Astrocyte of the spinal cord (primary cell): Measurements from ENCODE around the gene KIF18A.
"Not testable (repeated sequence)": the region's sequence is repeated elsewhere in the genome, so short reads cannot be mapped to it uniquely, and the experiment has no call there.

Source experiments
- DNase-seq: peaks from one replicate; pipeline ENCODE4 v3.0.0; 2011; ENCODE audit warnings: low read depth, low spot score
- H3K4me3 ChIP-seq: 2 replicates; pipeline ENCODE4 v1.5.1; 2011; ENCODE audit warnings: low read depth, mild to moderate bottlenecking, low read length, moderate library complexity
- in situ Hi-C: cut with HindIII; loops from 2 replicates; pipeline ENCODE4 v1.10.0; 2017; ENCODE audit warnings: low sequenced_read_pairs
- TF ChIP-seq, protein P1 (sequence below): IDR thresholded peaks from 2 replicates; pipeline ENCODE4 v1.5.1; 2012; ENCODE audit warnings: low read depth, mild to moderate bottlenecking, low read length, inconsistent platforms

The KIF18A gene

DNA sequence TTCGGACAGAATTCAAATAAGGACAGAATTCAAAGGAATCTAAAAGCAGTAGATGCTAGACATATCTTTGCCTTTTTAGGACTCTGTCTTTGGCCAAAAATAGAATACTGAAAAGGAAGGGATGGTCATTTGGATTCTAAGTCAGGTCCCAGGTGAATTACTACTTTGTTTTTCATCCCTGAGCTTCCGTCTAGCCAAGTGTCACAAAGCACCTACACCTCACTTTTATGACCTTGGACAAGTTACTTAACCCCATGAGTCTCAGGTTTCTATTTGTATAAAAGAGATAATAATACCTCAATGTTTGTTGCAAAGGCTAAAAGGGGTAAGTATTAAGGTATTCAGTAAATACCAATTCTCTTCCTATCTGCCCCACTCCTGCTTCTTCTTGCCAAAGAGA lies 7.3 kb downstream of the KIF18A start:
- DNase-seq: no peak
- no peak overlapping the region for H3K4me3 ChIP-seq
- in situ Hi-C loops: no loop called here
- TF ChIP-seq, protein P1, sequence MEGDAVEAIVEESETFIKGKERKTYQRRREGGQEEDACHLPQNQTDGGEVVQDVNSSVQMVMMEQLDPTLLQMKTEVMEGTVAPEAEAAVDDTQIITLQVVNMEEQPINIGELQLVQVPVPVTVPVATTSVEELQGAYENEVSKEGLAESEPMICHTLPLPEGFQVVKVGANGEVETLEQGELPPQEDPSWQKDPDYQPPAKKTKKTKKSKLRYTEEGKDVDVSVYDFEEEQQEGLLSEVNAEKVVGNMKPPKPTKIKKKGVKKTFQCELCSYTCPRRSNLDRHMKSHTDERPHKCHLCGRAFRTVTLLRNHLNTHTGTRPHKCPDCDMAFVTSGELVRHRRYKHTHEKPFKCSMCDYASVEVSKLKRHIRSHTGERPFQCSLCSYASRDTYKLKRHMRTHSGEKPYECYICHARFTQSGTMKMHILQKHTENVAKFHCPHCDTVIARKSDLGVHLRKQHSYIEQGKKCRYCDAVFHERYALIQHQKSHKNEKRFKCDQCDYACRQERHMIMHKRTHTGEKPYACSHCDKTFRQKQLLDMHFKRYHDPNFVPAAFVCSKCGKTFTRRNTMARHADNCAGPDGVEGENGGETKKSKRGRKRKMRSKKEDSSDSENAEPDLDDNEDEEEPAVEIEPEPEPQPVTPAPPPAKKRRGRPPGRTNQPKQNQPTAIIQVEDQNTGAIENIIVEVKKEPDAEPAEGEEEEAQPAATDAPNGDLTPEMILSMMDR: no peak

DNA sequence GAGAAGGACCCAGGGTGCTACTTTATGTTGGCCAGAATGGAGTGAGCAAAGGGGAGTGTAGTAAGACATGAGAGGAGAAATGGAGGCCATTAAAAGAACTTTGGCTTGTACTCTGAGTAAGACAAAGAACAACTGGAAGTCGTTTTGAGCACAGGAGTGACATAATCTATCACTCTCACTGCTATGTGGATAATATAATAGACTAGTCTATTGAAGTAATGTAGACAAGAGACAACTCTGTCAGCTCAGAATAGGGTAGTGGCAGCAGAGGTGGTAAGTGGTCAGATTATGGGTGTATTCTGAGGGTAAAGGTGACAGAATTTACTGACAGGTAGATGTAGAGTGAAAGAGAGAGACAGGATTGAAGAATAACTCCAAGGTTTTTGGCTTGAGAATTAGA lies 8.2 kb downstream of the KIF18A start:
- no peak for DNase-seq
- TF ChIP-seq, protein P1: no peak
- H3K4me3 ChIP-seq: no peak overlapping the region
- in situ Hi-C loops: no loop called here

DNA sequence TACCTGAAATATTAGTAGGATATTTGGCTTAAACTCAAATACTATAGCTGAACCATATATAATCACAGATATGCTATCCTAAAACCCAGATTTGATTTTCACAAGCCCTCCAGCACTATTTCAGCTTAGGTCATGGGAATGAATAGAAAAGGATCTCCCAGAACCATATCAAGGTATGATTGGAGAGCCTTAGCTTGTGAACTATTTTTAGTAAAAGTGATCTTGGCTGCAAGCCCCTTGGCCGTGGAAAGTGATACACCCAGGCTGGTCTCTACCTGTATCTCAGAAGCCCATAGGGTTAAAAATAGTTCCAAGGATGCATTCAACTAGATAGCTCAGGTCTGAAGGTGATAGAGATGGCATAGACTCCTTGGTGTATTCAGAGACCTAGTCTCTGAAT lies 9.7 kb downstream of the KIF18A start:
- in situ Hi-C loops: no loop called here
- no peak overlapping the region for H3K4me3 ChIP-seq
- TF ChIP-seq, protein P1: no peak
- no peak for DNase-seq

DNA sequence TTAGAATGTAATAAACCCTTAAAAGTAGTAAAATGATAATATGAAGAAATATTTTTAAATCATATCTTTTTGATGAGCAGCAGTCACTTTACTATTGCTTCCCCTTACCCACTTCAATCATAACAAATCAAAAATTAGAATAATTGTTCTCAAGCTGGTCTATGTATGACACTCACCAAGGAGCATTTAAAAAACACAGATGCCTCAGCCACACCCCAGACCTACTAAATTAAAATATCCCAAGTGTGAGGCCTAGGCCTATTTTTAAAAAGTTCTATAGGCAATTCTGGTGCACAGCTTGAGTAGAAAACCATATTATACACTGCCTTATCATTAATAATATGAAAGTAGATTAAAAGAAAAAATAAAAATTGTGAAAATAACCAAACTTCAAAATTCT lies 15.2 kb downstream of the KIF18A start:
- no peak overlapping the region for H3K4me3 ChIP-seq
- in situ Hi-C loops: no loop called here
- no peak for DNase-seq
- TF ChIP-seq, protein P1: no peak

DNA sequence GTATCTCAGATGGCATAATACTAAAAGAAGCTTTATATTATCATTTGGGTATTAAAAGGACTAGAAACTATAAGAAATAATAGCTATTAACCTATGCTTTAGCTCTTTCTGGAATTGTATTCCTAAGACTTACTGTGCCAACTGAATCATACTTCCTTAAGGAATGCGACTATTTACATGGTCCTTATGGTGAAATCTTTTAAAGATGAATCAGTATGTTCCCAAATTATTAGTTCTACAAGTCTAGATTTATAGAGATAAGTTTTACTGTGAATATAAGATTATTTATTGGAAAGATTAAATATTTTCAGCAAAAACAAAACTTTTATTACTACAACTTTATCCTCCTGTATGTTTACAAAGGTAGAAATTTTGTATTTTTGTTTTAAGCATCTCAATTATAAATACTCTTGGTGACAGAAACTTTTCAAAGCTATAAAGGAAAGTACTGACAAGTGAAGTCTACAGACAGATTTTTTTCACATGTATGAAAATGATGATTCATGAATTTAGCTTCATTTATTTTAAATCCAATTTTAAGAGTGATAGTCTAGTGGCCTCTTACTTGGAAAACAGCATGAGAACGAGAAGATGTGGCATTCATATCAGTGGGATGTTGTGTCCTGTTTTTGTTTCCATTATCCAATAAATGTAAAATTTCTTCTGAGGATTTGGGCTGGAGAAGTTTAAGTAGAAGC lies 17.8 kb downstream of the KIF18A start:
- no peak overlapping the region for H3K4me3 ChIP-seq
- DNase-seq: peak; percentile 41
- TF ChIP-seq, protein P1: no peak
- in situ Hi-C loops: no loop called here

DNA sequence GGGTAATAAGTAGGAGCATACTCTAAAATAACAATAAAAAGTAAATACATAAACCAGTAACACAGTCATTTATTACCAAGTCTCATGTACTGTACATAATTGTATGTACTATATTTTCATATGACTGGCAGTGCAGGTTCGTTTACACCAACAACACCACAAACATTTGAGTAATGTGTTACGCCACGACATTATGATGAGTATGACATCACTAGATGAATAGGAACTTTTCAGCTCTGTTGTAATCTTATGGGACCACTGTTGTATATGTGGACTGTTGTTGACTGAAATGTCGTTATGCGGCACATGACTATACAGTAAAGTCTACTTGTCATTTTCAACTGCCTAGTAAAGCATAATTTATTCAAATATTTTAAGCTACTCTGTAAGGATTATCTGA lies 18.6 kb downstream of the KIF18A start:
- TF ChIP-seq, protein P1: no peak
- in situ Hi-C loops: no loop called here
- DNase-seq: no peak
- no peak overlapping the region for H3K4me3 ChIP-seq

DNA sequence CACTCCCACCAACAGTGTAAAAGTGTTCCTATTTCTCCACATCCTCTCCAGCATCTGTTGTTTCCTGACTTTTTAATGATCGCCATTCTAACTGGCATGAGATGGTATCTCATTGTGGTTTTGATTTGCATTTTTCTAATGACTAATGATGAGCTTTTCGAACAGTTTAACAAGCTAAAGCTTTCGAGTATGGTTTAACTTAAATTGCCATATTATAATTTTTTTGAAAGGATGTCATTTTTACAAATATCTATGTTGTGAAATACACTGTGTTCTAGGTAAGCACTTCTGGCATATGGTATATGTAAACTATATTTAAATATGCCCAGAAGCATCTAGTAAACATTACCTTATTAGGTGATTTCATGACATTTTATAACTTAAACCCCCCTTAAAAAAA lies 20.3 kb downstream of the KIF18A start:
- DNase-seq, H3K4me3 ChIP-seq, in situ Hi-C loops: not testable (repeated sequence)

DNA sequence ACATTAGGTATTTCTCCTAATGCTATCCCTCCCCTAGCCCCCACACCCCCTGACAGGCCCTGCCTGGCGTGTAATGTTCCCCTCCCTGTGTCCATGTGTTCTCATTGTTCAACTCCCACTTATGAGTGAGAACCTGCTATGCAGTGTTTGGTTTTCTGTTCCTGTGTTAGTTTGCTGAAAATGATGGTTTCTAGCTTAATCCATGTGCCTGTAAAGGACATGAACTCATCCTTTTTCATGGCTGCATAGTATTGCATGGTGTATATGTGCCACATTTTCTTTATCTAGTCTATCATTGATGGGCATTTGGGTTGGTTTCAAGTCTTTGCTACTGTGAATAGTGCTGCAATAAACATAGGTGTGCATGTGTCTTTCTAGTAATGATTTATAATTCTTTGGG lies 20.8 kb downstream of the KIF18A start:
- DNase-seq, H3K4me3 ChIP-seq, in situ Hi-C loops: not testable (repeated sequence)
